ENCODE results near the gene TUG1. TPM values are rescaled to one million over a fixed set of nuclear protein-coding genes. Genes with fewer than 3 reads are reported as not detected.

TUG1 gene
- total RNA-seq, 4 donors from 2014 or later: 63.5 to 90.4 (median 77.0) TPM

GRCh38 chr22:30946354-30946753, 22.7 kb upstream of the TUG1 start:
- WGBS, 2 donors: 65 to 76% methylated on average over 7 of the region's 7 CpGs
- peaks cover 2 to 78% (median 49%) of the 10 kb centered on the region in 3 donors for H3K36me3 ChIP-seq
- H3K4me3 ChIP-seq: no peak overlapping the region
- no peak for TF ChIP-seq EP300 (IDR thresholded peaks at IDR 0.05)
- no peak for TF ChIP-seq CTCF (IDR thresholded peaks at IDR 0.05)
- TF ChIP-seq POLR2A (IDR thresholded peaks at IDR 0.05): no peak
- no peaks in the 10 kb centered on the region for H3K27me3 ChIP-seq
- no peak for DNase-seq (ENCODE audit: low spot score in 2 of 2)
- H3K9me3 ChIP-seq: no peaks in the 10 kb centered on the region
- peaks cover 0 to 46% (median 19%) of the 10 kb centered on the region in 4 donors for H3K4me1 ChIP-seq
- H3K27ac ChIP-seq: peak overlapping the region; percentile 59 to 88 (median 82)

- Histone ChIP-seq H3K4me3 (no peak overlapping the region), H3K27me3 (no peaks in the 10 kb centered on the region), H3K36me3 (peaks cover 2 to 75% (median 40%) of the 10 kb centered on the region in 3 donors), H3K27ac (peak overlapping the region; percentile 59 to 88 (median 82)), H3K4me1 (peaks cover 0 to 46% (median 19%) of the 10 kb centered on the region in 4 donors), H3K9me3 (no peaks in the 10 kb centered on the region)
- no peak for DNase-seq (ENCODE audit: low spot score in 2 of 2)
- 27 to 34% methylated on average over 5 of the region's 5 CpGs for WGBS, 2 donors
- TF ChIP-seq CTCF (IDR thresholded peaks at IDR 0.05) (peak in 1 of 5 experiments; percentile 31), POLR2A (IDR thresholded peaks at IDR 0.05) (no peak), EP300 (IDR thresholded peaks at IDR 0.05) (peak in 1 of 2 donors; percentile 74)
Observed at GRCh38 chr22:30947173-30947815, 21.8 kb upstream of the TUG1 start.

GRCh38 chr22:30947816-30948454, 21.1 kb upstream of the TUG1 start:
- Histone ChIP-seq H3K4me1 (peaks cover 0 to 46% (median 19%) of the 10 kb centered on the region in 4 donors), H3K4me3 (no peak overlapping the region), H3K27ac (peak overlapping the region; percentile 59 to 88 (median 82)), H3K36me3 (peaks cover 2 to 75% (median 34%) of the 10 kb centered on the region in 3 donors), H3K9me3 (no peaks in the 10 kb centered on the region), H3K27me3 (no peaks in the 10 kb centered on the region)
- TF ChIP-seq EP300 (IDR thresholded peaks at IDR 0.05) (peak in 1 of 2 donors; percentile 37), POLR2A (IDR thresholded peaks at IDR 0.05) (no peak), CTCF (IDR thresholded peaks at IDR 0.05) (peak; percentile 48 to 84 (median 51))
- DNase-seq (ENCODE audit: low spot score in 2 of 2): no peak
- 15 to 16% methylated on average over 2 of the region's 2 CpGs for WGBS, 2 donors

- no peak for DNase-seq (ENCODE audit: low spot score in 2 of 2)
- Histone ChIP-seq H3K4me3 (no peak overlapping the region), H3K27me3 (no peaks in the 10 kb centered on the region), H3K36me3 (peaks cover 0 to 75% (median 31%) of the 10 kb centered on the region in 3 donors), H3K9me3 (no peaks in the 10 kb centered on the region), H3K4me1 (peaks cover 0 to 46% (median 19%) of the 10 kb centered on the region in 4 donors), H3K27ac (peak overlapping the region in 3 of 4 donors; percentile 79 to 88 (median 86))
- WGBS, 2 donors: 44 to 46% methylated on average over 3 of the region's 3 CpGs
- no peak for TF ChIP-seq POLR2A (IDR thresholded peaks at IDR 0.05)
- TF ChIP-seq CTCF (IDR thresholded peaks at IDR 0.05): no peak
- no peak for TF ChIP-seq EP300 (IDR thresholded peaks at IDR 0.05)
Observed at GRCh38 chr22:30948930-30949342, 20.1 kb upstream of the TUG1 start.

All from tibial nerve (tissue), 4 donors.